Fibroblast of lung (primary cell): ENCODE results near the gene CACNG8.

Experiments
- EZH2 ChIP-seq: IDR thresholded peaks from 2 replicates; pipeline ENCODE4 v1.5.1; 2012; ENCODE audit warnings: low read length, control low read depth, mild to moderate bottlenecking; ENCODE audit errors: missing control alignments
- TF ChIP-seq, protein P1 (sequence below), 2 donors: IDR thresholded peaks in 1 of 2; conservative IDR thresholded peaks in 1 of 2; 1 replicate in 1 of 2; 2 replicates in 1 of 2; pipeline ENCODE4 v1.5.1; 2011 to 2012; ENCODE audit warnings: low read length in 2 of 2, control low read depth in 1 of 2, inconsistent platforms in 1 of 2, low read depth in 1 of 2, mild to moderate bottlenecking in 1 of 2

- TF ChIP-seq EZH2: no peak
- TF ChIP-seq, protein P1, sequence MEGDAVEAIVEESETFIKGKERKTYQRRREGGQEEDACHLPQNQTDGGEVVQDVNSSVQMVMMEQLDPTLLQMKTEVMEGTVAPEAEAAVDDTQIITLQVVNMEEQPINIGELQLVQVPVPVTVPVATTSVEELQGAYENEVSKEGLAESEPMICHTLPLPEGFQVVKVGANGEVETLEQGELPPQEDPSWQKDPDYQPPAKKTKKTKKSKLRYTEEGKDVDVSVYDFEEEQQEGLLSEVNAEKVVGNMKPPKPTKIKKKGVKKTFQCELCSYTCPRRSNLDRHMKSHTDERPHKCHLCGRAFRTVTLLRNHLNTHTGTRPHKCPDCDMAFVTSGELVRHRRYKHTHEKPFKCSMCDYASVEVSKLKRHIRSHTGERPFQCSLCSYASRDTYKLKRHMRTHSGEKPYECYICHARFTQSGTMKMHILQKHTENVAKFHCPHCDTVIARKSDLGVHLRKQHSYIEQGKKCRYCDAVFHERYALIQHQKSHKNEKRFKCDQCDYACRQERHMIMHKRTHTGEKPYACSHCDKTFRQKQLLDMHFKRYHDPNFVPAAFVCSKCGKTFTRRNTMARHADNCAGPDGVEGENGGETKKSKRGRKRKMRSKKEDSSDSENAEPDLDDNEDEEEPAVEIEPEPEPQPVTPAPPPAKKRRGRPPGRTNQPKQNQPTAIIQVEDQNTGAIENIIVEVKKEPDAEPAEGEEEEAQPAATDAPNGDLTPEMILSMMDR (conservative IDR thresholded peaks at IDR 0.05 in 1 of 2, IDR thresholded peaks at IDR 0.05 in 1 of 2; ENCODE audit: low read depth in 1 of 2, low read length in 2 of 2): no peak
Measured at GRCh38 chr19:53945441-53945840, 17.3 kb upstream of the CACNG8 start.
